Hepatocyte (in vitro differentiated cells): Measurements from ENCODE around the gene LYRM4.

Experiments
- EZH2 ChIP-seq: fragments of 200-600 bp; sonication (generic); IDR thresholded peaks from 2 replicates; pipeline ENCODE4 v1.6.1; 2016; ENCODE audit warnings: antibody characterized with exemption, mild to moderate bottlenecking, borderline replicate concordance
- EZH2phosphoT487 ChIP-seq: fragments of 200-600 bp; sonication (generic); IDR thresholded peaks from one replicate; pipeline ENCODE4 v1.6.1; 2018; ENCODE audit warnings: antibody characterized with exemption, mild to moderate bottlenecking, low read depth, moderate library complexity; ENCODE audit not compliant: unreplicated experiment, severe bottlenecking
- TF ChIP-seq, protein P1 (sequence below): fragments of 200-600 bp; sonication (generic); IDR thresholded peaks from 2 replicates; pipeline ENCODE4 v1.5.1; 2016; ENCODE audit warnings: antibody characterized with exemption, mild to moderate bottlenecking; ENCODE audit not compliant: poor library complexity

DNA sequence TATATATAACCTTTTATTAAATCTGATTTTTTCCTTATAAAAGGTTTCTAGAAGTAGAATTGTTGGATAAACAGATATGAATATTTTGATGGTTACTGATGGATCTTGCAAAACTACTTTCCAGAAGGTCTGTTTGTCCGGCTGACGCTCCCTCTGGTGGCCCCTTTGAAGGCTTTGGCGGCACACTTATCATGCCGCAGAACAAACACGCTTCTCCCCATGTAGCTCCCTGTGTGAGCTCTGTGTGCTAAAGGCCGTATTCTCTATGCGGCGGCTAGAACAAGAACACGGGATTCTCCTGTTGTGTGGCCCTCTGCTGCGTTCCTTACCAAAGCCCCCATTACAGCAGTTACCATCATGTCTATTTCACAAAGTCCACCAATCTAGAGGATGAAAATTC, 145.6 kb downstream of the LYRM4 start:
- TF ChIP-seq EZH2 (no peak), EZH2phosphoT487 (no peak)
- TF ChIP-seq, protein P1, sequence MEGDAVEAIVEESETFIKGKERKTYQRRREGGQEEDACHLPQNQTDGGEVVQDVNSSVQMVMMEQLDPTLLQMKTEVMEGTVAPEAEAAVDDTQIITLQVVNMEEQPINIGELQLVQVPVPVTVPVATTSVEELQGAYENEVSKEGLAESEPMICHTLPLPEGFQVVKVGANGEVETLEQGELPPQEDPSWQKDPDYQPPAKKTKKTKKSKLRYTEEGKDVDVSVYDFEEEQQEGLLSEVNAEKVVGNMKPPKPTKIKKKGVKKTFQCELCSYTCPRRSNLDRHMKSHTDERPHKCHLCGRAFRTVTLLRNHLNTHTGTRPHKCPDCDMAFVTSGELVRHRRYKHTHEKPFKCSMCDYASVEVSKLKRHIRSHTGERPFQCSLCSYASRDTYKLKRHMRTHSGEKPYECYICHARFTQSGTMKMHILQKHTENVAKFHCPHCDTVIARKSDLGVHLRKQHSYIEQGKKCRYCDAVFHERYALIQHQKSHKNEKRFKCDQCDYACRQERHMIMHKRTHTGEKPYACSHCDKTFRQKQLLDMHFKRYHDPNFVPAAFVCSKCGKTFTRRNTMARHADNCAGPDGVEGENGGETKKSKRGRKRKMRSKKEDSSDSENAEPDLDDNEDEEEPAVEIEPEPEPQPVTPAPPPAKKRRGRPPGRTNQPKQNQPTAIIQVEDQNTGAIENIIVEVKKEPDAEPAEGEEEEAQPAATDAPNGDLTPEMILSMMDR: no peak
